Measurements from ENCODE around the gene TNK2. TPM values are rescaled to one million over a fixed set of nuclear protein-coding genes. Genes with fewer than 3 reads are reported as not detected.

The TNK2 gene
- total RNA-seq, 2 experiments from 2014 or later: 43.6 to 92.1 TPM

GRCh38 chr3:195870937-195871336 lies 37.4 kb downstream of the TNK2 start:
- Histone ChIP-seq H4K20me1 (ENCODE audit: insufficient read depth, low read length) (no peaks in the 10 kb centered on the region), H3K79me2 (ENCODE audit: insufficient read depth, low read depth, low read length) (no peaks in the 10 kb centered on the region), H3K9me2 (ENCODE audit: insufficient read depth, low read length) (no peaks in the 10 kb centered on the region), H2AFZ (ENCODE audit: low read length) (no peak overlapping the region), H3K4me1 (ENCODE audit: insufficient read depth, low read length, poor library complexity, severe bottlenecking) (no peaks in the 10 kb centered on the region), H3K27ac (ENCODE audit: low read depth, low read length, poor library complexity, severe bottlenecking) (no peak overlapping the region), H3K4me3 (ENCODE audit: low read depth, low read length, poor library complexity, severe bottlenecking) (no peak overlapping the region), H3K9me3 (ENCODE audit: low read length) (no peaks in the 10 kb centered on the region), H3K4me2 (ENCODE audit: low read length) (no peak overlapping the region), H3K36me3 (ENCODE audit: insufficient read depth, low read length) (peaks cover 10% of the 10 kb centered on the region; the same call in 1 of the 2 replicates)
- BruUV-seq (replicated peaks): no TSS peak
- DNase-seq (ENCODE audit: low spot score): no peak
- ChIA-PET CTCF (ENCODE audit: unreplicated experiment) (no interaction called here), POLR2A (no interaction called here)
- intact Hi-C loops (cut with micrococcal nuclease; ENCODE audit: unreplicated experiment): no loop called here
- TF ChIP-seq EZH2phosphoT487 (IDR thresholded peaks at IDR 0.05; ENCODE audit: borderline replicate concordance, low read depth, low read length) (no peak), CTCF (conservative IDR thresholded peaks at IDR 0.05; ENCODE audit: low read length) (no peak)

GRCh38 chr3:195870442-195870841 lies 37.9 kb downstream of the TNK2 start:
- Histone ChIP-seq H3K4me2 (ENCODE audit: low read length) (no peak overlapping the region), H4K20me1 (ENCODE audit: insufficient read depth, low read length) (no peaks in the 10 kb centered on the region), H3K36me3 (ENCODE audit: insufficient read depth, low read length) (peaks cover 10% of the 10 kb centered on the region; the same call in 1 of the 2 replicates), H3K9me2 (ENCODE audit: insufficient read depth, low read length) (no peaks in the 10 kb centered on the region), H3K27ac (ENCODE audit: low read depth, low read length, poor library complexity, severe bottlenecking) (no peak overlapping the region), H2AFZ (ENCODE audit: low read length) (no peak overlapping the region), H3K9me3 (ENCODE audit: low read length) (no peaks in the 10 kb centered on the region), H3K79me2 (ENCODE audit: insufficient read depth, low read depth, low read length) (no peaks in the 10 kb centered on the region), H3K4me3 (ENCODE audit: low read depth, low read length, poor library complexity, severe bottlenecking) (no peak overlapping the region), H3K4me1 (ENCODE audit: insufficient read depth, low read length, poor library complexity, severe bottlenecking) (no peaks in the 10 kb centered on the region)
- DNase-seq (ENCODE audit: low spot score): no peak
- TF ChIP-seq CTCF (conservative IDR thresholded peaks at IDR 0.05; ENCODE audit: low read length) (no peak), EZH2phosphoT487 (IDR thresholded peaks at IDR 0.05; ENCODE audit: borderline replicate concordance, low read depth, low read length) (no peak)
- BruUV-seq (replicated peaks): no TSS peak
- ChIA-PET POLR2A (no interaction called here), CTCF (ENCODE audit: unreplicated experiment) (no interaction called here)
- intact Hi-C loops (cut with micrococcal nuclease; ENCODE audit: unreplicated experiment): no loop called here

- CTCF ChIA-PET (ENCODE audit: unreplicated experiment): no interaction called here
- no TSS peak for BruUV-seq (replicated peaks)
Measured at GRCh38 chr3:195869413-195870001, 38.8 kb downstream of the TNK2 start.

More at GRCh38 chr3:195869413-195870001, 38.8 kb downstream of the TNK2 start:
- POLR2A ChIA-PET: no interaction called here
- DNase-seq (ENCODE audit: low spot score): no peak
- Histone ChIP-seq H3K36me3 (ENCODE audit: insufficient read depth, low read length) (peaks cover 10% of the 10 kb centered on the region; the same call in 1 of the 2 replicates), H3K4me3 (ENCODE audit: low read depth, low read length, poor library complexity, severe bottlenecking) (no peak overlapping the region), H3K9me2 (ENCODE audit: insufficient read depth, low read length) (no peaks in the 10 kb centered on the region), H3K4me2 (ENCODE audit: low read length) (no peak overlapping the region), H4K20me1 (ENCODE audit: insufficient read depth, low read length) (no peaks in the 10 kb centered on the region), H3K4me1 (ENCODE audit: insufficient read depth, low read length, poor library complexity, severe bottlenecking) (no peaks in the 10 kb centered on the region), H3K79me2 (ENCODE audit: insufficient read depth, low read depth, low read length) (no peaks in the 10 kb centered on the region), H3K9me3 (ENCODE audit: low read length) (no peaks in the 10 kb centered on the region), H3K27ac (ENCODE audit: low read depth, low read length, poor library complexity, severe bottlenecking) (no peak overlapping the region), H2AFZ (ENCODE audit: low read length) (no peak overlapping the region)
- intact Hi-C loops (cut with micrococcal nuclease; ENCODE audit: unreplicated experiment): no loop called here
- TF ChIP-seq CTCF (conservative IDR thresholded peaks at IDR 0.05; ENCODE audit: low read length): no peak
- no peak for TF ChIP-seq EZH2phosphoT487 (IDR thresholded peaks at IDR 0.05; ENCODE audit: borderline replicate concordance, low read depth, low read length)

Data from OCI-LY7 (cell line).